Right renal cortex interstitium (tissue), 3 donors: ENCODE measurements around the gene TTC39A. TPM values are rescaled to one million over a fixed set of nuclear protein-coding genes. Genes with fewer than 3 reads are reported as not detected.

Source experiments
- DNase-seq, 3 donors: peaks; one replicate each; pipeline ENCODE4 v3.0.0-alpha.2; 2013; ENCODE audit warnings: low read depth in 3 of 3, low spot score in 2 of 3
- polyA plus RNA-seq, 3 donors: library from polyadenylated mRNA; unstranded; fragments of 120-200 nt; gene quantifications; one replicate each; pipeline ENCODE4 v1.2.1, GENCODE V29; 2013; ENCODE audit not compliant: insufficient read length in 3 of 3

The TTC39A gene
- polyA plus RNA-seq: 1 to 10 TPM; 7.5 to 9.9 (median 9.1) TPM

DNA sequence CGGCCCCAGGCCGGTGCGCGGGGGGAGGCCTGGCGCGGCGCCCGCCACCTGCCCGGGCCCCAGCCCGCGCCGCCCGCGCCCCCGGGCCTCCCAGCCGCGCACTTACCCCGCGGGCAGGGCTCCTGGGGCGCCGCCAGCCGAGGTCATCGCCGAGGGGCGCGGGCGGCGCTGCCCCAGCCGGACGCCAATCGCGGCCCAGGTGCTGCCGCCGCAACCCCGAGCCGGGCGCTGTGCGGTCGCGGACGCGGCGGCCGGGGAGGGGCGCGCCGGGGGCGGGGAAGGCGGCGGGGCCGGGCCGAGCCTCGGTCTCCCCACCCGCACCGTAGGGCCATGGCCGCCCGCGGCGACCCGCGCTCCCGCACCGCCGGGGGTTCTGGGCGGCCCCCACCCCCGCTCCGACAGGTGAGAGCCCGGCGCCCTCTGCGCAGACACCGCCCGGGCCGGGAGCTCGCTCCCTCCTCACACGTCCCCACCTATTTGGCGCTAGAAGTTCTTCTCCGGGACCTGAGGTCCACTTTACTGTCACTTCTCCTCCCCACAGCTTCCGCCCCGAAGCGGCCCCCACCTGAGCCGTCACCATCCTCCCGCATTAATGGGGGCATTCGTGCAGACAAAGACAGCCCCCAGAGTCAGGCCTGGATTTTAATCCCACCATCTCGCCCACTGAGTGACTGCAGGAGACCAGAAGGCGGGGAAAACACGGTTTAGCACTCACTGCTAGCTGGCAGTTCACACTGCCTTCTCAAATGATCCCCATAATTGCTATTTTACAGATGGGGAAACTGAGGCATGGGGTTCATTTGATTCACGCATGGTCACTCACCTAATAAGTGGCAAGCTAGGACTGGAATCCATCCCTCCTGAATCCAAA is at the start of gene TTC39A:
TTC39A (minus strand) TSS at position 232 of the 871 bp plus-strand sequence; CDS start at position 147, 85 bp downstream.
- DNase-seq: no peak

GRCh38 chr1:51378871-51379270 is 48.5 kb upstream of the TTC39A start:
- DNase-seq: no peak

- no peak for DNase-seq
Measured at GRCh38 chr1:51373898-51374297, 43.5 kb upstream of the TTC39A start.

GRCh38 chr1:51372561-51372960 is 42.2 kb upstream of the TTC39A start:
- no peak for DNase-seq

DNA sequence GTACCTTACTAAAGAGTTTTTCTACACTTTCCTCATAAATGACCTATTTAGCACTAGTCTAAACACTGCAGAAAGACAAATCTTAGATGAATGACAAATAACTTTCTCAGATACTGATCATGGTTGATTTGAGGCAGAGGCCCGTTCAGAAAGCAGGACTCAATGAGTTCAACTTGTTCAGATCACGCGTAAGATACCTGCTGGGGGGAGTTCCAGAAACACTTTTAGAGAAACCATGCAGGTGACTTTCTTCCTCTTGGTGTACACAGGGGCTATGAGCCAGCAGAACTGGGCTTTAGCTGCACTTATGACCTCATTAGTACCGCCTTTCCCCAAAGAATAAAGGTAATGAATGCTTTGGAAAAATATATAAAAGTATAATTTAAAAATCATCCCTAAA is 38.8 kb upstream of the TTC39A start:
- no peak for DNase-seq

DNA sequence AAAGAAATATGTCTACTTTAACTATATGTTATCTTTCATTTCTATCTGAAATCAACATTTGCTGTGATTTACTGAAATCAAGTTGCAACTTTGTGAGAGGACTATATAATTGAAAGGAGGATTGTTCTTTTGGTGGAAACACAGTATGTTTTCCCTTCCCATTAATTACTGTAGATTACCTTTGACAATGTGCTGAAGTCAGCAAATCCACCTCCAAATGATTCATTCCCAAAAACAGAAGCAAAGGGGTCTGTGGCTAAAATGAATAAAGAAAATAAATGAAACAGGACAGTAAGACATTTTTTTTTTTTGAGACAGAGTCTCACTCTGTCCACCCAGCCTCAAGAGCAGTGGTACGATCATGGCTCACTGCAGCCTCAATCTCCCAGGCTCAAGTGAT is 35.4 kb upstream of the TTC39A start:
- no peak for DNase-seq

DNA sequence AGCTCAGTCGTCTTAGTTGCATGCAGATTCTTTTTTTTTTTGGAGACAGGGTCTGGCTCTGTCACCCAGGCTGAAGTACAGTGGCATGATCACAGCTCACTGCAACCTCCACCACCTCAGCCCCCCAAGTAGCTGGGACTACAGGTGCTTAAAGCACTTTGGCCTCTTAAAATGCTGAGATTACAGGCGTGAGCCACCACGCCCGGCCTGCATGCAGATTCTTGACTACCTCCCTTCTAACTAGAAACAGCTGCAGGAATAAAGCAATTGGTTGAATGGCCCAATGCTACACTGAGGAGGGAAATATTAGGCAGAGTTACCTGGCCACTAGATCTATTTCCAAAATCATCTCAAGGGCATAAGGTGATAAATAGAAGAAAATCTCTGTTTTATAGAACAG is 29.5 kb upstream of the TTC39A start:
- DNase-seq: no peak

- DNase-seq: no peak
Measured at GRCh38 chr1:51355382-51355781, 25.0 kb upstream of the TTC39A start.

DNA sequence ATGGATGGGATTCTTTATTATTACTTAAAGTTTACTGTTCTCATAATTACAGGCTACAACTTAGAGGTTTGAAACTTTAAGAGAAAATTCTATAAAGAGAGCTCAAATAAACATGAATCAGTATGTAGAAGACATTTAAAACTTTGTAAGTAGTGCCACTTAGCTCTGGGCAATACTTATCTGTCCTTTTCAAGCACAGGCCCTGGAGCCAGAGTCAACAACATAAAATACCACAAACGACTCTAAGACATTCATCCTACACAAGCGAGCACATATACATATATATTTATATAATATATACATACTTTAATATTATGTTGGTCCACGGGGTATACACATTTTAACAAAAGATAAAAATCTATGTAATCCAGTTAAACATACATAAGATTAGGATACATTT is 24.1 kb upstream of the TTC39A start:
- no peak for DNase-seq

DNA sequence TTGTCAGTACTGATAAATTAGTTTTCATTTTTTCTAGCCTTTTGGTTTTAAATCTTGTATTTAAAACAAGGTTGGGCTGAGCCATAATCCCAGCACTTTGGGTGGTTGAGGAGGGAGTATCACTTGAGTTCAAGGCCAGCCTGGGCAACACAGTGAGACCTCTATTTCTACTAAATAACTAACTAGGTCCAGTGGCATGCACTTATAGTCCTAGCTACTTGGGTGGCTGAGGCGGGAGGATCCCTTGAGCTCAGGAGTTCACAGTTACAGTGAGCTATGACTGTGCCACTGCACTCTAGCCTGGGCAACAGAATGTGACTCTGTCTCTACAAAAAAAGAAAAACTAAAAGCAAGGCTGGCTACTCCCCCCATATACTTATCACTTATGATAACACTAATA is 21.5 kb upstream of the TTC39A start:
- DNase-seq: no peak

DNA sequence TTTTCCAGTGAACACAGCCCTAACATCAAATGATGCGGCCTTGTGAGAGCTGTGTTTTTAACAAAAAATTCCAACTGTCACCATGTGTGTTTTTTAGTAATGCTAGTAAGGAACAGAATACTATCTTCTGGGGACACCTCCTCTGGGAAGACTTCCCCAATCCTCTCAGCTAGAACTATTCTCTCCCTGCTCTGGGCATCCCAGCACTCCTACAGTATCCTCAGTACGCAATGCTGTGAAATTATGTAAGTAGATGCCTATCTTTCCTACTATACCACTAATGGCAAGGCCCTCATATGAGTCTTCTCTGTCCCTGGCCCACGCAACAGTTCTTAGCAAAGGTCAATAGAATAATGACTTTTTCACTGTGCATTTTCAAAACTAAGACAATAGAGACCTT is 19.5 kb upstream of the TTC39A start:
- no peak for DNase-seq

GRCh38 chr1:51348147-51348527 is 17.8 kb upstream of the TTC39A start:
- no peak for DNase-seq

DNA sequence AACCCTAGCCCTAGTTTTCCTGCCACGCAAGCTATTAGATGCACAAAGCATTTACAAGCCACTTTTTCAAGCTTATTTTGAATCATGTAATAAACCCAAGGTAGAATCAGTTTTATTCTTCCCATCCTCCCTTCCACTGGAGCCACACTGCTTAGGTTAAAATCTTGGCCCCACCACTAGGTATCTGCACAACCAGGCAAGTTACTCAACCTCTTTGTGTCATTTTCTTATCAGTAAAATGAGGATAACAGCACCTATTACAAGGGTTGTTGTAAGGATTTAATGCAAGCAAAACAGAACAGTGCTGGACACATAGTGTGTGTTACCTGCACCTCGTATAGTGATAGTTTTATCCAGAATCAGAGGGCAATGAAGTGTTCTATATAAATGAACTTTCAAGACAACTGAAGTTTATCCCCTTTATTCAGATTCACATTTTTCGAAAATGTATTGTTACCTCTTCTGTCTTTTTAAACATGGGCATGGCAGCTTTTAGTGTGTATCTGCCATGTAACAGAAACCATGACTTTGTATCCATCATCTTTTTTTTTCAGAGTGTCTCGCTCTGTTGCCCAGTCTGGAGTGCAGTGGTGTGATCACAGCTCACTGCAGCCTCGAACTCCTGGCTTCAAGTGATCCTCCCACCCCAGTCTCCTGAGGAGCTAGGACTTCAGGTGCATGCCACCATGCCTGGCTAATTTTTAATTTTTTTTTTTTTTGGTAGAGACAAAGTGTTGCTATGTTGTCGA is 17.2 kb upstream of the TTC39A start:
- no peak for DNase-seq

DNA sequence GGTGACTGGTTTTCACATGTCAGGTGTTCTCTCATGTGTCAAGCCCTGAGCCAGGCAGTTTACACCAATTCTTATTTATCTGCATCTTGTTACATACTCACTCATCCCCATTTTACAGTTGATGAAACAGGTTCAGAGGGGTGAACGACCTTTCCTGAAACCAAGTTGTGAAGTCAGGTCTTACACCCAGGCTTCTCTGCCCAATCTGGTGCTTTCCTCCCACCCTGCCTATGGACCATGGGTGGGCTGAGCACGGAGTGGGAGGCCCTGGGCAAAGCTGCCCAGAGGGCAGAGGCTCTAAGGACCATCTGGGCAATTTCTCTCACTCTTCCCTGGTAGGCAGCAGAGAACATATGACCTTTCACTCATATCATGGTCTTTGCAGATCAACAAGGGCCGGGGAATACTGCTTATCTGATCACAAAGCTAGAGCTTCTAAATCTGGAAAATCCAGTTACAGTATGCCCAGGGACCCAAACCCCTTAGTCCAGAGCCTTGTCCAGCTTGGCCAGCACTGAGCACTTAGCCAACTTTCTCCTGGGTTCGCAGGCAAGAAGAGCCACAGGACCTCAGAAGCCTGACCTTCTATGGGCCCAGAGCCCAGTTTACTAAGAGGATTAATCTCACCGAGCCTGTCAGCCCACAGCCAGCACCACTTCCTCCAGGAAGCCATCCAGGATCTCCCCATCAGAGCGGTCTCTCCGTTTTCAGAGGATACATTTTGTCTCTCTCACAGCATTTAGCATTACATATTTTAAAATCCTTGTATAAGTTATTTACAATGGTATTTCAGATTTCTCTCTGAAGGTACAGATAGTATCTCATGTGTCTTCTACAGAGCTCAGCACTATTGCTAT is 16.0 kb upstream of the TTC39A start:
- no peak for DNase-seq

DNA sequence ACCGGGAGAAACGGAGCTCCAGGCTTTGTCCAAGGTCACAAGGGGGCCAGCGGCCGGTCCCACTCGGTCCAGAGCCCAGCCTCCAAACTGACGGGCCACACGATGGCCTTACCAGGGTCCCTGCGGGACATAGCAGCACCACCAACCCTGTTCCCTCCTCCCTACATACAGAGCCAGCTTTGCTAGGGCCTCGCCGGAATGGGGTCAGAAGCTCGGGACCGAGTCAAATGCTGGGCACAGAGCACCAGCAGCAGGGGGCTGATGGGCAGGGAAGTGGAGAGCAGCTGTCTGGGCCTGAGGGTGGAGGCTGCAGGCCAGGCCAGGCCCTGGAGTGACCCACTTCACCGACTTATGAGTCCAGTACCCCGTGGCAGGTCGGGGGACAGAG is 14.9 kb upstream of the TTC39A start:
- DNase-seq: no peak

GRCh38 chr1:51344602-51345299 is 14.4 kb upstream of the TTC39A start:
- DNase-seq: no peak

GRCh38 chr1:51344276-51344601 is 13.9 kb upstream of the TTC39A start:
- no peak for DNase-seq

GRCh38 chr1:51343624-51344023 is 13.3 kb upstream of the TTC39A start:
- DNase-seq: no peak

GRCh38 chr1:51342591-51343206 is 12.3 kb upstream of the TTC39A start:
- no peak for DNase-seq

DNA sequence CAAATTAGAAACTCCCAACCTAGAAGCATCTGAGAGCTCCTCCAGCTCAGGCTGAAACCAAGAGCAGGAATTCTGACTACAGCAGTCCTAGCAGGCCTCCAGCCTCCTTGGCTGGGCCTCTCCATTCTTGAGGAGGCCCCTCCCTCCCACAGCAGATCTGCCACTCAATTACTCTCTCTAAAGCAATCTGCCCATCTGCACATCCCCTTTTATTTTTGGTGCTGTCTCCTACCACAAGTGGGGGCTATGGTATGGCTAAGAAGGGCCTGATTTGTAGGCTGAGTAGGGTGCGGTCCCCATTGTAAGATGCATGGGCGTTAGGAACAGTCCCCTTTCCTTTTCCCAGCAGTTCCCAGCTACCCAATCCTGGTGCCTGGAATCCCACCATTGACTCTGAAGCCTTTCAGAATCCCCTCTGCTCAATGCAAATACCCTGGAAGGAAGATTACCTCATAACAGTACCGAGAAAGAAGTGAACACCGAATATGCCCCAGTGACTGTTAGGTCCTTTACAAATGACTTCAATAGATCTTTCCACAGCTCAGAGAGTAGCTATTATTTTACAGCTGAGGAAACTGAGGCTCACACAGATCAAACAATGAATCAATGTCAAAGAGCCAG is 11.6 kb upstream of the TTC39A start:
- DNase-seq: no peak
